ENCODE results near the gene LYRM4. TPM values are rescaled to one million over a fixed set of nuclear protein-coding genes. Genes with fewer than 3 reads are reported as not detected.

Gene LYRM4
- 10 to 100 TPM; 26.8 to 36.3 (median 30.2) TPM for total RNA-seq (2021; fragmentation: NEBNext Ultra II Directional; extraction: Animal tissue kit (Norgen Biotek cat#: 25700))
- long read RNA-seq, full-length matches to known transcripts: 44 of 51 reads
- long read RNA-seq, partial matches to known transcripts: 2 of 51 reads
- long read RNA-seq, other reads (novel, unspliced or antisense): 5 of 51 reads

GRCh38 chr6:5260661-5261544 is at the start of gene LYRM4, which contains the start of gene FARS2:
Gene LYRM4, minus strand, starts transcription at chr6:5260950. Its CDS starts 217 bp downstream, at chr6:5260733.
Gene FARS2, plus strand, starts transcription at chr6:5261513.
- Mint-ChIP-seq H3K4me3 (peak within 1 kb of the TSS; percentile 94), H3K9me3 (no peaks in the 10 kb centered on the region), H3K36me3 (ENCODE audit: low read depth) (peaks cover 4% of the 10 kb centered on the region; the same call in 1 of the 2 replicates), H3K27ac (peak within 1 kb of the TSS; percentile 100), H3K4me1 (ENCODE audit: low read depth) (peaks cover 19% of the 10 kb centered on the region), H3K27me3 (ENCODE audit: insufficient read depth) (no peaks in the 10 kb centered on the region; the same call in 1 of the 2 replicates)
- peak; percentile 75 for DNase-seq
- peak; percentile 75 for TF ChIP-seq CTCF (IDR thresholded peaks at IDR 0.05)

GRCh38 chr6:5308066-5308465 is 47.3 kb upstream of the LYRM4 start:
- peaks cover 24% of the 10 kb centered on the region for H3K4me1 Mint-ChIP-seq (ENCODE audit: low read depth)
- peak; percentile 25 for DNase-seq
- H3K36me3 Mint-ChIP-seq (ENCODE audit: low read depth): no peaks in the 10 kb centered on the region
- no peaks in the 10 kb centered on the region for H3K27me3 Mint-ChIP-seq (ENCODE audit: insufficient read depth)
- H3K4me3 Mint-ChIP-seq: no peak overlapping the region
- H3K27ac Mint-ChIP-seq: peak overlapping the region; percentile 3; the same call in 1 of the 2 replicates
- no peak for TF ChIP-seq CTCF (IDR thresholded peaks at IDR 0.05)
- no peaks in the 10 kb centered on the region for H3K9me3 Mint-ChIP-seq

- Mint-ChIP-seq H3K36me3 (ENCODE audit: low read depth) (no peaks in the 10 kb centered on the region), H3K4me1 (ENCODE audit: low read depth) (peaks cover 24% of the 10 kb centered on the region), H3K27ac (no peak overlapping the region), H3K27me3 (ENCODE audit: insufficient read depth) (no peaks in the 10 kb centered on the region), H3K9me3 (no peaks in the 10 kb centered on the region), H3K4me3 (no peak overlapping the region)
- no peak for DNase-seq
- TF ChIP-seq CTCF (IDR thresholded peaks at IDR 0.05): no peak
Measured at GRCh38 chr6:5307058-5307457, 46.3 kb upstream of the LYRM4 start.

GRCh38 chr6:5305968-5306626 is 45.3 kb upstream of the LYRM4 start:
- Mint-ChIP-seq H3K4me1 (ENCODE audit: low read depth) (peaks cover 24% of the 10 kb centered on the region), H3K27me3 (ENCODE audit: insufficient read depth) (no peaks in the 10 kb centered on the region), H3K9me3 (no peaks in the 10 kb centered on the region), H3K27ac (no peak overlapping the region), H3K4me3 (no peak overlapping the region), H3K36me3 (ENCODE audit: low read depth) (no peaks in the 10 kb centered on the region)
- DNase-seq: no peak
- no peak for TF ChIP-seq CTCF (IDR thresholded peaks at IDR 0.05)

GRCh38 chr6:5303682-5304081 is 42.9 kb upstream of the LYRM4 start:
- H3K4me1 Mint-ChIP-seq (ENCODE audit: low read depth): peaks cover 31% of the 10 kb centered on the region
- H3K27me3 Mint-ChIP-seq (ENCODE audit: insufficient read depth): no peaks in the 10 kb centered on the region
- H3K27ac Mint-ChIP-seq: no peak overlapping the region
- no peak for DNase-seq
- H3K4me3 Mint-ChIP-seq: no peak overlapping the region
- TF ChIP-seq CTCF (IDR thresholded peaks at IDR 0.05): no peak
- no peaks in the 10 kb centered on the region for H3K36me3 Mint-ChIP-seq (ENCODE audit: low read depth)
- no peaks in the 10 kb centered on the region for H3K9me3 Mint-ChIP-seq
